Aorta (tissue), 5 donors: Measurements from ENCODE around the gene ZNF18. TPM values are rescaled to one million over a fixed set of nuclear protein-coding genes. Genes with fewer than 3 reads are reported as not detected.

Source experiments
- ATAC-seq: fragments of 200-7000 bp; cut with Tn5 transposase; one replicate; pipeline ENCODE4 v1.9.1; 2022; ENCODE audit warnings: moderate library complexity; ENCODE audit not compliant: low FRiP score
- DNase-seq, 2 donors: peaks; one replicate each; pipeline ENCODE4 v3.0.0-alpha.2; 2020
- H3K27ac ChIP-seq, 2 donors: one replicate each; pipeline ENCODE4 v1.5.1; 2013; ENCODE audit warnings: low read length in 2 of 2, mild to moderate bottlenecking in 2 of 2, moderate library complexity in 2 of 2, control low read depth in 1 of 2, inconsistent platforms in 1 of 2, low read depth in 1 of 2
- H3K27me3 ChIP-seq, 2 donors: one replicate each; pipeline ENCODE4 v1.6.1; 2013; ENCODE audit warnings: control low read depth in 1 of 2, low read length in 1 of 2, mild to moderate bottlenecking in 1 of 2, moderate library complexity in 1 of 2; ENCODE audit not compliant: insufficient read depth in 2 of 2, control insufficient read depth in 1 of 2
- H3K36me3 ChIP-seq, 2 donors: one replicate each; pipeline ENCODE4 v1.6.1; 2013; ENCODE audit warnings: control low read depth in 1 of 2, low read length in 1 of 2, mild to moderate bottlenecking in 1 of 2; ENCODE audit not compliant: insufficient read depth in 2 of 2, control insufficient read depth in 1 of 2
- H3K4me1 ChIP-seq, 2 donors: one replicate each; pipeline ENCODE4 v1.6.1; 2013; ENCODE audit warnings: low read length in 2 of 2, control low read depth in 1 of 2, mild to moderate bottlenecking in 1 of 2, moderate library complexity in 1 of 2; ENCODE audit not compliant: insufficient read depth in 2 of 2, control insufficient read depth in 1 of 2
- H3K4me3 ChIP-seq, 2 donors: one replicate each; pipeline ENCODE4 v1.5.1; 2013; ENCODE audit warnings: low read length in 2 of 2, control low read depth in 1 of 2, mild to moderate bottlenecking in 1 of 2
- H3K9me3 ChIP-seq: one replicate; pipeline ENCODE4 v1.6.1; 2013; ENCODE audit warnings: mild to moderate bottlenecking, low read length; ENCODE audit not compliant: control insufficient read depth
- WGBS, 2 donors: extraction: QIAGEN DNeasy Blood & Tissue Kit; methylation state at CpG; one replicate each; pipeline ENCODE4 v1.1.7; 2013; 5-methylcytosine and 5-hydroxymethylcytosine counted together
- intact Hi-C, 2 donors: fragments of 100-400 bp; cut with DNase I; formaldehyde crosslinking; loops; one replicate each; pipeline versions ENCODE4 v1.14.2 to v1.15.0; 2022
- polyA plus RNA-seq, 2 donors: library from polyadenylated mRNA; stranded (reverse); fragments of 200-250 nt; gene quantifications; one replicate each; pipeline ENCODE4 v1.2.3, GENCODE V29; 2013
- total RNA-seq, 2 donors: library from RNA; stranded (reverse); fragmentation: NEBNext Ultra II Directional; extraction: Animal tissue kit (Norgen Biotek cat#: 25700); gene quantifications; one replicate each; pipeline ENCODE4 v1.2.1, GENCODE V29; 2021
- donor health status: healthy with polysubstance abuse.
- donor health status: Bipolar disorder and iron deficiency.
- donor health status: DM: no; HTN: no; CAD: no.
- donor health status: DM: no; HTN: no; CAD: no.
- donor health status: DM: yes; HTN: yes; CAD: no.

ZNF18 gene
- total and polyA plus RNA-seq, 4 donors = 2.9 to 10.5 (median 7.4) TPM

DNA sequence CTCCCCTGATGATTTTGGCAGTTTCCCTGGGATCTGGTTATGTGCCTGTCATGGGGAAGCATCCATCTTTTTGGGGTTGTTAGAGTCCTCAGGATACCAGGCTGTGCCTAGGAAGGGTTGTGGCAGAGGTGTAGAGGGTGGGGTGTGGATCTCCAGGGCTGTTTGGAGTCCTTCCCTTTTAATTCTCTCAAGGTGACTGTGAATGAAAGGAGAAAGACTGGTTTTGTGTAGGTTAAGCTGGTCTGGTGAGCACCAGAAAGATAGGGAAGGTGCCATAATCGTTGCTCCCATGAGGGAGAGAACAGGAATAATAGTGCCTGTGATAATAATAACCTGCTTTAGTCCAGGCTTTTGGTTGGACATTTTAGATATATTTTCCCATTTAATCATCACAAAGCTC is 30.4 kb upstream of the ZNF18 start:
- ATAC-seq (no peak), DNase-seq (no peak)
- intact Hi-C loops = no loop called here
- Histone ChIP-seq H3K27ac (no peak overlapping the region), H3K9me3 (no peaks in the 10 kb centered on the region), H3K36me3 (no peaks in the 10 kb centered on the region), H3K4me3 (no peak overlapping the region), H3K4me1 (peaks cover 2 to 16% of the 10 kb centered on the region in 2 donors), H3K27me3 (no peaks in the 10 kb centered on the region)
- WGBS, 2 donors = 96 to 100% methylated on average over 1 of the region's 1 CpG

DNA sequence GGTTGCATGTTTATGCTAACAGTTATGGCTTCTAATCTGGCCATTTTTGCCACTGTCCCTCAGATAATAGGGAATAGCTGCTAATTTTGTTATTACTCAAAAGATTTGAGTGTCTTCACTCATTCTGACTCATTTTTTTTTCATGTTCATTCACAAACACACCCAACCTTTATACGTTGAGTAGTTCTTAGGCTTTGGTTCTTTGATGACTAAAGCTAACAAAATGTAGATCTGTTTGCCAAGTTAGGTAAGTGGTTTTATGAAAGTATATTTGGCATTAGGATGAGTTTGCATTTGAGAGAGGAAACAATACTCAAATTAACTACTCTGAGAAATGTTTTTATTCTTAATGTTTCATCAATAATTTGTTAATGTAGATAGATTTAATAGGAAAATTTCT is 27.1 kb upstream of the ZNF18 start:
- 6 to 10% methylated on average over 1 of the region's 1 CpG for WGBS, 2 donors
- no peaks in the 10 kb centered on the region for H3K36me3 ChIP-seq
- no peak overlapping the region for H3K27ac ChIP-seq
- H3K4me1 ChIP-seq = peaks cover 2 to 11% of the 10 kb centered on the region in 2 donors
- intact Hi-C loops = no loop called here
- no peaks in the 10 kb centered on the region for H3K27me3 ChIP-seq
- no peaks in the 10 kb centered on the region for H3K9me3 ChIP-seq
- no peak for DNase-seq
- no peak for ATAC-seq
- no peak overlapping the region for H3K4me3 ChIP-seq

DNA sequence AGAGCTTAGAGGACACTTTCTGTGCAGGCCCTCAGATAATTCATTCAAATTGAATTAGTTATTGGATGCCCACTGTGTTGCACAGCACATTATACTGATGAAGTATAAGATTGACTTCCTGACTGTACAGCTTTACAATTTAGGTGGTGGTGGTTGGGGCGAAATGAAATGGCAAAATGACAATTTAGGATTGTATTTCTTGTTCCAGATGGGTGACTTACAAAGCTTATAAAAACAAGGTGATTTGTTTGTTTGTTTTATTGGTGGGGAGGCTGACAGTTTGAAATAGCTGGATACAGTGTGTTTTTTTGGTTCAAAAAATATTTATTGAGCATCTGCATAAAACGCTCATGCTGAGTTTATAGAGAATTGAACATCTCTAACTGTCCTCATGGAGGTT is 25.0 kb upstream of the ZNF18 start:
- WGBS, 2 donors = 77 to 81% methylated on average over 2 of the region's 2 CpGs
- peaks cover 2 to 11% of the 10 kb centered on the region in 2 donors for H3K4me1 ChIP-seq
- intact Hi-C loops = no loop called here
- DNase-seq (no peak), ATAC-seq (no peak)
- no peaks in the 10 kb centered on the region for H3K9me3 ChIP-seq
- no peak overlapping the region for H3K27ac ChIP-seq
- H3K4me3 ChIP-seq = peak overlapping the region in 1 of 2 donors; percentile 14
- H3K36me3 ChIP-seq = no peaks in the 10 kb centered on the region
- no peaks in the 10 kb centered on the region for H3K27me3 ChIP-seq

DNA sequence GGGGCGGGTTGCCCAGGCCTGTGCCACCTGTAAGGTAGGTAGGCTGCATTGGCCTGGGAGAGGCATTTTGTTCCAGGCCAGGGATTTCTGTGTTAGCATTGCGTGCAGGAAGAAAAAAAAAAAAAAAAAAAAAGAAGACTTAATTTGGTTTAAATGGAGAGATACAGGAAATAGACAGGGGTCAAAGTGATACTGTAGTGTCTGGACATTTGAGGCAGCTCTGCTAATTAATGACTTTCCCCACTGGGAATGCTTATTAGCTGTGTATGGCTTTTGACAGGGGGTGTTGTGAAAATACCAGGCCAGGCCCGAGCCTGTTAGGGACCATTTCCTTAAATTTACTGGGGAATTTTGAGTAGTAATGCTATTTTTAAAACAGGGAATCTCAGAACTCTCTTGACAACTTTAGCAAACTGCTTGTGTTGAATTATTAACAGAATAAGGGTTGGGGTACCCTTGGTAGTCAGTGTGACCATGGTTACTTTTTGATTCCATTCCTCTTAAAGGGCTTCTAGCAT is 24.4 kb upstream of the ZNF18 start:
- H3K9me3 ChIP-seq = no peaks in the 10 kb centered on the region
- DNase-seq (no peak), ATAC-seq (no peak)
- no peaks in the 10 kb centered on the region for H3K27me3 ChIP-seq
- peak overlapping the region; percentile 78 to 100 for H3K4me3 ChIP-seq
- no peaks in the 10 kb centered on the region for H3K36me3 ChIP-seq
- intact Hi-C loops = no loop called here
- peaks cover 2 to 11% of the 10 kb centered on the region in 2 donors for H3K4me1 ChIP-seq
- WGBS, 2 donors = 2 to 3% methylated on average over 3 of the region's 3 CpGs
- no peak overlapping the region for H3K27ac ChIP-seq

DNA sequence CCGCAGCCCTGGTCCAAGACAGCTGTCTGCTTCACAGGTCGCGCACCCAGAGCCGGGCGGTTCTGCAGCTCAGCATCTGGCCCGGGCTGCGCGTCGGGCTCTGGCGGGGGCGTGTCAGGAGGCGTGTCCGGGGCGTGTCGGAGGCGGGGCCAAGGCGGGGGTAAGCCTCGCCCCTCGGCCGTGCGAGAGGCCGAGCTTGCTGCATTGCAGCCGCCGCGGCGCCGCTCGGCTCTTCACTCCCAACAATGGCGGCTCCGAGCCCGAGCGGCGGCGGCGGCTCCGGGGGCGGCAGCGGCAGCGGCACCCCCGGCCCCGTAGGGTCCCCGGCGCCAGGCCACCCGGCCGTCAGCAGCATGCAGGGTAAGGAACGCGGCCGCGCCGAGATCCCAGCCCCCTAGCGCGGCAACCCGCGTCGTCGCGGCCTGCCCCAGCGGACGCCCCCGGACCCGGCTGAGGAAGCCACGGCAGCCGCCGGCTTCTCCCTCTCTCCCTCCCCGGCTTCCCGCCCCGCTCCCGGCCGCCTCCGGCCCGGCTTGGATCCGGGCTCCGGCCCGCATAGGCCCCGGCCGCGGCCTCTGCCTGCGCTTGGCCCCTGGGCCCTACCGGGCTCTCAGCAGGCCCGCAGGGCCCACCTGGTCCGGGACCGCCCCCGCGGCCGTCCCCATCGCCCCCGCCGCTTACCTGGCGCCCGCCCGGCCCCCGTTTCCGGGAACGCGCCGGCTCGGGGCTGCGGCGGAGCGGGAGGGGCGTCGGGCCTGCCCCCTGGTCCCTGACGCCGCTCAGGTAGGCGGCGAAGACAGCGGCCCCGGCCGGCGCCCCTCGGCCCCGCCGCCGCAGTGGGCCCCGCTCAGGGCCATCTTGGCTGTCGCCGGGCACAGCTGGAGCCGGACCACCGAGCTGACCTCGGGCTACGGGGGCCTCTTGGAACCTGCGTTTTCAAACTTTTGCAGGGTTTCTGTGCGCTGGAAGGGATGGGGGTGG is 23.7 kb upstream of the ZNF18 start, which contains the start of gene MAP2K4:
Gene MAP2K4 (plus strand): TSS at position 236 of the 981 bp plus-strand sequence. CDS start 10 bp downstream, at position 246.
- no peaks in the 10 kb centered on the region for H3K36me3 ChIP-seq
- DNase-seq (peak; percentile 95 to 98), ATAC-seq (peak; percentile 100)
- 0 to 1% methylated on average over 56 to 123 of the region's 123 CpGs for WGBS, 2 donors
- H3K4me1 ChIP-seq = peaks cover 2 to 6% of the 10 kb centered on the region in 2 donors
- peak within 1 kb of the TSS; percentile 78 to 100 for H3K4me3 ChIP-seq
- peak within 1 kb of the TSS; percentile 80 for H3K27ac ChIP-seq
- intact Hi-C loops = no loop called here
- H3K9me3 ChIP-seq = no peaks in the 10 kb centered on the region
- H3K27me3 ChIP-seq = no peaks in the 10 kb centered on the region

DNA sequence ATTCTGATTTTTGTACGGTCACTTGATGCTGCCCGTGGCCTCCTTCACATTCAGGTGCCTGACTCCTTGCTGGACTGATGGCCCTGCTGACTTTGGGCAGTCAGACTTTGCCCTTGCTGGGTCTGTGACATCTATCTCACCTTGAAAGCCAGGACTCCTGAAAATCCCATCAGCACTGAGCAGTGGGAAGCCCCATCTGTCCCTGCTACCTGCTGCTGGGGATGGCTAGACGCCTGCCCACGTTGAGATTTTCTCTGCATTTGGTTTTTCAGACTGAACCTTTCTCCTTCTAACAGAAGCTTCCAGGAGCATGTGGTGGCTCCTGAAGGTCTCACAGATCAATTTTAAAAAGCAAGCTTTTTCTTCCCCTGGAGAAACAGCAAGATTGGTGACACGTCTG is 10.2 kb upstream of the ZNF18 start:
- DNase-seq = no peak
- Histone ChIP-seq H3K36me3 (no peaks in the 10 kb centered on the region), H3K4me3 (no peak overlapping the region), H3K4me1 (no peaks in the 10 kb centered on the region), H3K9me3 (no peaks in the 10 kb centered on the region), H3K27ac (no peak overlapping the region), H3K27me3 (no peaks in the 10 kb centered on the region)
- WGBS, 2 donors = 88 to 90% methylated on average over 5 of the region's 5 CpGs
- intact Hi-C loops = no loop called here
- no peak for ATAC-seq

DNA sequence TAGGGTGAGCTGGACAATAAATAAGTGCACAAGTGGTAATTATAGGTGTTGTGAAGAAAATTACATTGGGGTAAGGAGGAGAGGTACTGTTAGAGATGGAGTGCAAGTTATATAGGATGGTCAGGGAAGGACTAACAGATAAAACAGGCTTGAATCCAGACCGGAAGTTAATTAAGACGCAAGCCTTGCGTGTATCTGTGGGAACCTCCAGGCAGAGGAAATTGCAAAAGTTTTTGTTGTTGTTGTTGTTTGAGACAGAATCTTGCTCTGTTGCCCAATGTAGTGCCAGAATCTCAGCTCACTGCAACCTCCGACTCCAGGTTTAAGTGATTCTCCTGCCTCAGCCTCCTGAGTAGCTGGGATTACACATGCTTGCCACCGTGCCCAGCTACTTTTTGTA is 2.4 kb upstream of the ZNF18 start:
- Histone ChIP-seq H3K27me3 (no peaks in the 10 kb centered on the region), H3K4me1 (no peaks in the 10 kb centered on the region), H3K27ac (no peak overlapping the region), H3K4me3 (no peak overlapping the region), H3K36me3 (no peaks in the 10 kb centered on the region), H3K9me3 (no peaks in the 10 kb centered on the region)
- DNase-seq (no peak), ATAC-seq (no peak)
- 92 to 96% methylated on average over 5 of the region's 5 CpGs for WGBS, 2 donors
- intact Hi-C loops = no loop called here

DNA sequence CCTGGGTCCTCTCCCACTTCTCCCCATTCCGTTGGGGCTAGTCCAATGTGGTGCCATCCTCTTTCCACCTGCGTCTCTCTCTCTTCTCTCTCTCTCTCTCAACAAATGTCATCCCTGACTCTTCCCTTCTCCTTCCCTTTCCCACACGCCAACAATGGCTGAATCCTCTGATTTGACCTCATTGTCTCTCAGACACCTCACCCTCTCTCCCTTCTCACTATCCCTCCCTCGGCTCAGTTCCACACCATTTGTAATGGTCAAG is 628 bp upstream of the ZNF18 start:
- Histone ChIP-seq H3K4me1 (no peaks in the 10 kb centered on the region), H3K36me3 (no peaks in the 10 kb centered on the region), H3K4me3 (peak overlapping the region; percentile 29 to 30), H3K9me3 (no peaks in the 10 kb centered on the region), H3K27me3 (no peaks in the 10 kb centered on the region), H3K27ac (peak overlapping the region in 1 of 2 donors; percentile 46)
- 57 to 66% methylated on average over 4 of the region's 4 CpGs for WGBS, 2 donors
- DNase-seq (no peak), ATAC-seq (no peak)
- intact Hi-C loops = no loop called here

DNA sequence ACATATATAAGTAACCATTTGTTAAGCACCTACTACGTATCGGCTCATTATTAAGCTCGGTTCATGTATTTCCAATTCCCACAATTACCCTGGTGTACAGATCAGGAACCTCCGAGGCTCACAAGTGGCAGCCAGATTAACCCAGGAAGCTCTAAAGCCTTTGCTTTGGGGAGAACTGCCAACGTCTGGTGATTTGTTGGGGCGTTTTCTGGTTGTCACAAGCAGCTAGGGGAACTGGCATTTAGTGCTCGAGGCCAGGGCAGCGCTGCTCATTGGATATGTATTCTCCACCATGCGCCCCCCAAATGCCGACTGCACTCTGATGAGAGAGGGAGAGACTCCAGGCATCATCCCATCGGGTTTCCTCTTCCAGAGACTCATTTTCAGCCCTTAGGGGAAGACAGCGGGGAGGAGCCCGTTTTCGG is 541 bp downstream of the ZNF18 start:
- Histone ChIP-seq H3K4me1 (no peaks in the 10 kb centered on the region), H3K27me3 (no peaks in the 10 kb centered on the region), H3K27ac (peak overlapping the region in 1 of 2 donors; percentile 82), H3K9me3 (no peaks in the 10 kb centered on the region), H3K36me3 (peaks cover 0 to under 1% of the 10 kb centered on the region in 2 donors), H3K4me3 (peak overlapping the region; percentile 51 to 67)
- 0% methylated on average over 14 of the region's 14 CpGs for WGBS, 2 donors
- no peak for DNase-seq
- peak; percentile 37 for ATAC-seq
- intact Hi-C loops = no loop called here
